ENCODE results near the gene SAP30. TPM values are rescaled to one million over a fixed set of nuclear protein-coding genes. Genes with fewer than 3 reads are reported as not detected.

The SAP30 gene
- total RNA-seq, 1 donor from 2014 or later, result 23.7 TPM

DNA sequence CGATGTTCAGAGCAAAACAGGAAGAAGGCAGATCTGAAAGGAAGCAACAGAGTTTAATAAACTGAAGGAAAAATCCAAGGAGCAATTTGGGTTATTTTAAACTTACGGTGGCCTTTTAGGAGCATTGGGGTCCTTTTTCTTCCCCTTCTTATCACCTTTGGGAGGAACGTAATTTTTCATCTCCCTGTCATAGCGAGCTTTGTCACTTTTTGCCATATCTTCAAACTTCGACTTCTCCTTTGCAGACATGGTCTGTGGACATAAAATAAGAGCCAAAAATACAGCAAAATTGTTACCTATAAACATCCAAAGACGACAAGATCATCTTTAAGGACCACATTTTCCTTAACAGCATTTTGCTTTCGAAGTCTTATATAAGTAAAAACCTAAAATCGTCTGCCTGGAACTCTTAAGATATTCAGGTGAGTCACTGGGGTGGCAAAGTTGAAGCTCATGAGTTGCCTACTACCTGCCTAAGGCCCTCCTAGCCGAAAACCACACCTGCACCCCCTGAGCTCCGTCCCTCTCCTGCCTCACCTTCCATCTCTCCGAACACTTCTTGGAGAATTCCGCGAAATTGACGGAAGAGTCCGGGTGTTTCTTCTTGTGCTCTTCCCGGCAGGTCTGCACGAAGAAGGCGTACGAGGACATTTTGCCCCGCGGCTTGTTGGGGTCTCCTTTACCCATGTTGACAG lies 37.6 kb upstream of the SAP30 start:
- TF ChIP-seq CTCF (IDR thresholded peaks at IDR 0.05; ENCODE audit: unreplicated experiment), result no peak
- Mint-ChIP-seq H3K4me1 (ENCODE audit: low read depth) (peaks cover 26% of the 10 kb centered on the region), H3K36me3 (ENCODE audit: insufficient read depth) (peaks cover 10% of the 10 kb centered on the region)

DNA sequence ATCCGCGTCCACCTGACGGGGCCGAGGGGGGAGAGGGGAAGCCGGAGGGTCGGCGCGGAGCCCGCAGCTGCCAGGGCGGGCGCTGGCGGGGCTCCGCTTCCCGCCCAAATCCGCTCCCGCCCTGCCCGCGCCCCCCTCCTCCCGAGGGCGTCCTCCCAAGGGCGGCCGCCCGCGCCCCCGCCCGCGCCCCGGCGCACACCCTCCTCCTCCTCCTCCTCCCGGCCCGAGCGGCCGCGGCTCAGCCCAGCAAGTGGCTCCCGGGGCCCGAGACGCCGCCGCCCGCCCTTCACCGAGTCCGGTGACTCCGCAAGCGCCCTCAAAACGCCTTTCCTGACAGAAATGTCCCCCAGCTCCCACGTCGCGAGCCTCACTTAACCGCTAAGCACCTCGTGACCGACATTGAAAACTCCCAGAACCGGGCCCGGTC lies 37.1 kb upstream of the SAP30 start:
- Mint-ChIP-seq H3K27me3 (no peaks in the 10 kb centered on the region), H3K36me3 (ENCODE audit: insufficient read depth) (peaks cover 10% of the 10 kb centered on the region), H3K4me3 (ENCODE audit: low read depth) (peak overlapping the region; percentile 99), H3K9me3 (ENCODE audit: low read depth) (no peaks in the 10 kb centered on the region), H3K4me1 (ENCODE audit: low read depth) (peaks cover 26% of the 10 kb centered on the region), H3K27ac (peak overlapping the region; percentile 100)
- peak; percentile 38 for DNase-seq (ENCODE audit: low spot score, unreplicated experiment)
- TF ChIP-seq CTCF (IDR thresholded peaks at IDR 0.05; ENCODE audit: unreplicated experiment), result no peak

More for the DNA sequence above, 37.6 kb upstream of the SAP30 start:
- no peaks in the 10 kb centered on the region for H3K9me3 Mint-ChIP-seq (ENCODE audit: low read depth)
- no peak for DNase-seq (ENCODE audit: low spot score, unreplicated experiment)
- no peaks in the 10 kb centered on the region for H3K27me3 Mint-ChIP-seq
- peak overlapping the region; percentile 95 for H3K4me3 Mint-ChIP-seq (ENCODE audit: low read depth)
- H3K27ac Mint-ChIP-seq, result peak overlapping the region; percentile 92

- peaks cover 9% of the 10 kb centered on the region for H3K36me3 Mint-ChIP-seq (ENCODE audit: insufficient read depth)
- H3K27me3 Mint-ChIP-seq, result no peaks in the 10 kb centered on the region
- H3K27ac Mint-ChIP-seq, result peak within 1 kb of the TSS; percentile 100
- peak within 1 kb of the TSS; percentile 99 for H3K4me3 Mint-ChIP-seq (ENCODE audit: low read depth)
- peak; percentile 100 for DNase-seq (ENCODE audit: low spot score, unreplicated experiment)
- H3K9me3 Mint-ChIP-seq (ENCODE audit: low read depth), result no peaks in the 10 kb centered on the region
- peaks cover 26% of the 10 kb centered on the region for H3K4me1 Mint-ChIP-seq (ENCODE audit: low read depth)
- TF ChIP-seq CTCF (IDR thresholded peaks at IDR 0.05; ENCODE audit: unreplicated experiment), result no peak
Measured at GRCh38 chr4:173334085-173334890, 36.5 kb upstream of the SAP30 start, which contains the start of gene HMGB2. Gene HMGB2, minus strand, starts transcription at chr4:173334358. Its CDS starts 709 bp downstream, at chr4:173333649.

- Mint-ChIP-seq H3K27me3 (no peaks in the 10 kb centered on the region), H3K9me3 (ENCODE audit: low read depth) (no peaks in the 10 kb centered on the region), H3K36me3 (ENCODE audit: insufficient read depth) (peaks cover 9% of the 10 kb centered on the region), H3K4me1 (ENCODE audit: low read depth) (peaks cover 26% of the 10 kb centered on the region), H3K27ac (peak overlapping the region; percentile 100), H3K4me3 (ENCODE audit: low read depth) (peak overlapping the region; percentile 99)
- no peak for TF ChIP-seq CTCF (IDR thresholded peaks at IDR 0.05; ENCODE audit: unreplicated experiment)
- DNase-seq (ENCODE audit: low spot score, unreplicated experiment), result peak; percentile 76
Measured at GRCh38 chr4:173334891-173335752, 35.6 kb upstream of the SAP30 start.

- Mint-ChIP-seq H3K27me3 (no peaks in the 10 kb centered on the region), H3K9me3 (ENCODE audit: low read depth) (no peaks in the 10 kb centered on the region), H3K4me1 (ENCODE audit: low read depth) (peaks cover 19% of the 10 kb centered on the region), H3K4me3 (ENCODE audit: low read depth) (no peak overlapping the region), H3K27ac (no peak overlapping the region), H3K36me3 (ENCODE audit: insufficient read depth) (peaks cover 3% of the 10 kb centered on the region)
- no peak for DNase-seq (ENCODE audit: low spot score, unreplicated experiment)
- TF ChIP-seq CTCF (IDR thresholded peaks at IDR 0.05; ENCODE audit: unreplicated experiment), result no peak
Measured at GRCh38 chr4:173337463-173337862, 33.3 kb upstream of the SAP30 start.

Data from progenitor cell of endocrine pancreas (in vitro differentiated cells).